Spleen (tissue), 13 donors: ENCODE measurements around the gene OR4L1. TPM values are rescaled to one million over a fixed set of nuclear protein-coding genes. Genes with fewer than 3 reads are reported as not detected.

Experiments
- DNase-seq: peaks from one replicate; pipeline ENCODE4 v3.0.0-alpha.2; 2020
- H3K27ac ChIP-seq, 8 donors: fragments of 200-600 bp; sonication (generic) in 7 of 8; 1 replicate in 4 of 8; 2 replicates in 4 of 8; pipeline versions ENCODE4 v1.5.0 to v1.8.0; 2016 to 2021; ENCODE audit warnings: inconsistent platforms in 4 of 8, mild to moderate bottlenecking in 4 of 8, moderate library complexity in 1 of 8
- H3K27me3 ChIP-seq, 7 donors: fragments of 200-600 bp; sonication (generic) in 6 of 7; replicated peaks in 1 of 7; 1 replicate in 4 of 7; 2 replicates in 3 of 7; pipeline versions ENCODE4 v1.5.0 to v1.8.0; 2016 to 2021; ENCODE audit warnings: inconsistent platforms in 3 of 7, mild to moderate bottlenecking in 1 of 7
- H3K36me3 ChIP-seq, 6 donors: fragments of 200-600 bp; sonication (generic) in 5 of 6; 1 replicate in 4 of 6; 2 replicates in 2 of 6; pipeline versions ENCODE4 v1.5.0 to v1.8.0; 2016 to 2021; ENCODE audit warnings: inconsistent platforms in 2 of 6
- H3K4me1 ChIP-seq, 6 donors: fragments of 200-600 bp; sonication (generic) in 5 of 6; 1 replicate in 3 of 6; 2 replicates in 3 of 6; pipeline versions ENCODE4 v1.5.0 to v1.8.0; 2016 to 2021; ENCODE audit warnings: inconsistent platforms in 3 of 6
- H3K4me3 ChIP-seq, 8 donors: fragments of 200-600 bp; sonication (generic) in 7 of 8; 1 replicate in 4 of 8; 2 replicates in 4 of 8; pipeline versions ENCODE4 v1.5.0 to v1.8.0; 2016 to 2021; ENCODE audit warnings: inconsistent platforms in 4 of 8, mild to moderate bottlenecking in 4 of 8, moderate library complexity in 2 of 8
- H3K9me3 ChIP-seq, 8 donors: fragments of 200-600 bp; sonication (generic) in 7 of 8; 1 replicate in 4 of 8; 2 replicates in 4 of 8; pipeline versions ENCODE4 v1.5.0 to v1.8.0; 2016 to 2021; ENCODE audit warnings: inconsistent platforms in 4 of 8
- CTCF ChIP-seq, 11 experiments: fragments of 200-600 bp in 7 of 11; fragments of 450-650 bp in 4 of 11; sonication (generic) in 4 of 11; IDR thresholded peaks in 8 of 11; conservative IDR thresholded peaks in 3 of 11; 1 replicate in 7 of 11; 2 replicates in 4 of 11; pipeline versions ENCODE4 v1.4.0 to v1.8.0; 2016 to 2021; ENCODE audit warnings: antibody characterized with exemption in 11 of 11, inconsistent platforms in 4 of 11, mild to moderate bottlenecking in 1 of 11
- POLR2A ChIP-seq, 3 donors: fragments of 450-650 bp; IDR thresholded peaks; one replicate each; pipeline ENCODE4 v1.5.1; 2017; ENCODE audit warnings: antibody characterized with exemption in 3 of 3, mild to moderate bottlenecking in 1 of 3
- POLR2AphosphoS5 ChIP-seq, 3 donors: sonication (generic); formaldehyde crosslinking; IDR thresholded peaks; one replicate each; pipeline ENCODE4 v1.5.1; 2017; ENCODE audit warnings: antibody characterized with exemption in 3 of 3
- WGBS, 5 donors: extraction: QIAGEN DNeasy Blood & Tissue Kit in 3 of 5; methylation state at CpG; one replicate each; pipeline versions ENCODE4 v1.1.5 to v1.1.7; 2013 to 2018; 5-methylcytosine and 5-hydroxymethylcytosine counted together
- intact Hi-C: fragments of 100-400 bp; cut with DNase I; formaldehyde crosslinking; loops from one replicate; pipeline ENCODE4 v1.15.0; 2023; ENCODE audit warnings: low total_unique reads
- long read RNA-seq, 2 donors: transcript quantifications; one replicate each; lab custom pipeline, GENCODE V29; 2026
- polyA plus RNA-seq, 3 donors: library from polyadenylated mRNA; stranded (reverse); fragments of 200-250 nt; gene quantifications; one replicate each; pipeline ENCODE4 v1.2.1, GENCODE V29; 2013
- total RNA-seq, 7 donors: library from RNA; depleted of rRNA in 3 of 7; stranded (reverse); fragments of >200 nt in 3 of 7; fragmentation: NEBNext Ultra II Directional in 4 of 7; extraction: Animal tissue kit (Norgen Biotek cat#: 25700) in 4 of 7; gene quantifications; one replicate each; pipeline versions ENCODE4 v1.1.0 to v1.2.1, GENCODE V29; 2016 to 2021
- donor health status: healthy with polysubstance abuse.
- donor health status: DM: no; HTN: no; CAD: no; lungs with moderate emphysema.
- donor health status: DM: no; HTN: no; CAD: no.
- donor health status: Bipolar disorder and iron deficiency.
- donor health status: healthy.
- donor health status: DM: no; HTN: no; CAD: no.
- donor health status: DM: yes; HTN: yes; CAD: no.

The OR4L1 gene
- total RNA-seq (not detected), polyA plus RNA-seq (not detected)
- long read RNA-seq, donor 1 = 0 reads
- long read RNA-seq, donor 2 = 0 reads

GRCh38 chr14:20059745-20060144 is at the start of gene OR4L1:
OR4L1 (plus strand) TSS chr14:20060045; CDS start chr14:20060045, 0 bp downstream.
- no peak for TF ChIP-seq CTCF (IDR thresholded peaks at IDR 0.05 in 8 of 11, conservative IDR thresholded peaks at IDR 0.05 in 3 of 11)
- no peak for TF ChIP-seq POLR2A (IDR thresholded peaks at IDR 0.05)
- no peak for TF ChIP-seq POLR2AphosphoS5 (IDR thresholded peaks at IDR 0.05)
- no peak for DNase-seq

GRCh38 chr14:20019257-20019865 is 40.5 kb upstream of the OR4L1 start, which contains the start of gene OR4K14:
OR4K14 (minus strand) TSS chr14:20019307; CDS start chr14:20015193, 4,114 bp downstream.
- Histone ChIP-seq H3K9me3 (peaks cover 0 to 4% (median 0%) of the 10 kb centered on the region in 8 donors), H3K4me3 (no peak within 1 kb of the TSS), H3K27me3 (no peaks in the 10 kb centered on the region), H3K27ac (no peak within 1 kb of the TSS), H3K4me1 (no peaks in the 10 kb centered on the region), H3K36me3 (no peaks in the 10 kb centered on the region)
- no peak for DNase-seq
- WGBS, 5 donors = 54 to 83% (median 77%) methylated on average over 2 of the region's 2 CpGs
- intact Hi-C loops = no loop called here
- no peak for TF ChIP-seq POLR2AphosphoS5 (IDR thresholded peaks at IDR 0.05)
- TF ChIP-seq POLR2A (IDR thresholded peaks at IDR 0.05) = no peak
- no peak for TF ChIP-seq CTCF (IDR thresholded peaks at IDR 0.05 in 8 of 11, conservative IDR thresholded peaks at IDR 0.05 in 3 of 11)

More at GRCh38 chr14:20059745-20060144, at the start of gene OR4L1:
- H3K36me3 ChIP-seq = no peaks in the 10 kb centered on the region
- no peaks in the 10 kb centered on the region for H3K4me1 ChIP-seq
- 57 to 76% (median 69%) methylated on average over 2 of the region's 2 CpGs for WGBS, 5 donors
- H3K27ac ChIP-seq = no peak within 1 kb of the TSS
- intact Hi-C loops = no loop called here
- H3K9me3 ChIP-seq = peaks cover 0 to 8% (median 0%) of the 10 kb centered on the region in 8 donors
- no peaks in the 10 kb centered on the region for H3K27me3 ChIP-seq
- no peak within 1 kb of the TSS for H3K4me3 ChIP-seq

- no peaks in the 10 kb centered on the region for H3K36me3 ChIP-seq
- no peak for TF ChIP-seq POLR2AphosphoS5 (IDR thresholded peaks at IDR 0.05)
- TF ChIP-seq POLR2A (IDR thresholded peaks at IDR 0.05) = no peak
- no peak for TF ChIP-seq CTCF (IDR thresholded peaks at IDR 0.05 in 8 of 11, conservative IDR thresholded peaks at IDR 0.05 in 3 of 11)
- intact Hi-C loops = no loop called here
- H3K27ac ChIP-seq = no peak overlapping the region
- no peaks in the 10 kb centered on the region for H3K9me3 ChIP-seq
- 70 to 82% (median 76%) methylated on average over 6 of the region's 6 CpGs for WGBS, 5 donors
- H3K27me3 ChIP-seq = no peaks in the 10 kb centered on the region
- DNase-seq = no peak
- H3K4me3 ChIP-seq = no peak overlapping the region
- H3K4me1 ChIP-seq = no peaks in the 10 kb centered on the region
Observed at GRCh38 chr14:20031058-20031457, 28.8 kb upstream of the OR4L1 start.

GRCh38 chr14:20035449-20035848 is 24.4 kb upstream of the OR4L1 start:
- no peaks in the 10 kb centered on the region for H3K27me3 ChIP-seq
- TF ChIP-seq POLR2A (IDR thresholded peaks at IDR 0.05) (no peak), POLR2AphosphoS5 (IDR thresholded peaks at IDR 0.05) (no peak), CTCF (IDR thresholded peaks at IDR 0.05 in 8 of 11, conservative IDR thresholded peaks at IDR 0.05 in 3 of 11) (no peak)
- H3K4me1 ChIP-seq = no peaks in the 10 kb centered on the region
- H3K9me3 ChIP-seq = no peaks in the 10 kb centered on the region
- H3K27ac ChIP-seq = no peak overlapping the region
- WGBS, 5 donors = 68 to 77% (median 69%) methylated on average over 3 of the region's 3 CpGs
- intact Hi-C loops = no loop called here
- DNase-seq = no peak
- H3K4me3 ChIP-seq = no peak overlapping the region
- no peaks in the 10 kb centered on the region for H3K36me3 ChIP-seq
